Measurements from ENCODE around the gene PIK3R5. TPM values are rescaled to one million over a fixed set of nuclear protein-coding genes. Genes with fewer than 3 reads are reported as not detected.

Gene PIK3R5
- total RNA-seq, 2 experiments from 2014 or later: 0.76 to 1.5 TPM

- POLR2A ChIA-PET: no interaction called here
- CTCF ChIA-PET (ENCODE audit: unreplicated experiment): interaction anchor here (0.6 kb wide), 1 partner anchor 61 kb away, joined by 3 read pairs; no protein-coding TSS in a partner anchor
These were observed 118.7 kb downstream of the PIK3R5 start for GRCh38 chr17:8846768-8847211.

GRCh38 chr17:8844229-8845218 lies 121.0 kb downstream of the PIK3R5 start:
- no peak overlapping the region for H3K27ac ChIP-seq (ENCODE audit: low read depth, low read length, poor library complexity, severe bottlenecking)
- CTCF ChIA-PET (ENCODE audit: unreplicated experiment): no interaction called here
- intact Hi-C loops (cut with micrococcal nuclease; ENCODE audit: unreplicated experiment): no loop called here
- BruUV-seq (replicated peaks): no TSS peak
- DNase-seq (ENCODE audit: low spot score): no peak
- no peaks in the 10 kb centered on the region for H4K20me1 ChIP-seq (ENCODE audit: insufficient read depth, low read length)
- TF ChIP-seq EZH2phosphoT487 (IDR thresholded peaks at IDR 0.05; ENCODE audit: borderline replicate concordance, low read depth, low read length) (no peak), CTCF (conservative IDR thresholded peaks at IDR 0.05; ENCODE audit: low read length) (no peak)
- no peaks in the 10 kb centered on the region for H3K36me3 ChIP-seq (ENCODE audit: insufficient read depth, low read length)
- H3K9me2 ChIP-seq (ENCODE audit: insufficient read depth, low read length): no peaks in the 10 kb centered on the region
- H3K4me2 ChIP-seq (ENCODE audit: low read length): no peak overlapping the region
- no peak overlapping the region for H3K4me3 ChIP-seq (ENCODE audit: low read depth, low read length, poor library complexity, severe bottlenecking)
- H3K4me1 ChIP-seq (ENCODE audit: insufficient read depth, low read length, poor library complexity, severe bottlenecking): no peaks in the 10 kb centered on the region
- POLR2A ChIA-PET: no interaction called here
- H2AFZ ChIP-seq (ENCODE audit: low read length): no peak overlapping the region
- H3K79me2 ChIP-seq (ENCODE audit: insufficient read depth, low read depth, low read length): no peaks in the 10 kb centered on the region
- no peaks in the 10 kb centered on the region for H3K9me3 ChIP-seq (ENCODE audit: low read length)

More at GRCh38 chr17:8846768-8847211, 118.7 kb downstream of the PIK3R5 start:
- Histone ChIP-seq H3K36me3 (ENCODE audit: insufficient read depth, low read length) (no peaks in the 10 kb centered on the region), H3K4me2 (ENCODE audit: low read length) (no peak overlapping the region), H3K4me1 (ENCODE audit: insufficient read depth, low read length, poor library complexity, severe bottlenecking) (no peaks in the 10 kb centered on the region), H4K20me1 (ENCODE audit: insufficient read depth, low read length) (no peaks in the 10 kb centered on the region), H3K27ac (ENCODE audit: low read depth, low read length, poor library complexity, severe bottlenecking) (no peak overlapping the region), H3K9me3 (ENCODE audit: low read length) (no peaks in the 10 kb centered on the region), H3K4me3 (ENCODE audit: low read depth, low read length, poor library complexity, severe bottlenecking) (no peak overlapping the region), H3K79me2 (ENCODE audit: insufficient read depth, low read depth, low read length) (no peaks in the 10 kb centered on the region), H2AFZ (ENCODE audit: low read length) (peak overlapping the region; percentile 5; the same call in 1 of the 2 replicates), H3K9me2 (ENCODE audit: insufficient read depth, low read length) (no peaks in the 10 kb centered on the region)
- peak; percentile 26 for DNase-seq (ENCODE audit: low spot score)
- intact Hi-C loops (cut with micrococcal nuclease; ENCODE audit: unreplicated experiment): no loop called here
- BruUV-seq (replicated peaks): no TSS peak
- TF ChIP-seq EZH2phosphoT487 (IDR thresholded peaks at IDR 0.05; ENCODE audit: borderline replicate concordance, low read depth, low read length): no peak
- no peak for TF ChIP-seq CTCF (conservative IDR thresholded peaks at IDR 0.05; ENCODE audit: low read length)

GRCh38 chr17:8843344-8843743 lies 122.2 kb downstream of the PIK3R5 start:
- Histone ChIP-seq H3K36me3 (ENCODE audit: insufficient read depth, low read length) (no peaks in the 10 kb centered on the region), H3K4me3 (ENCODE audit: low read depth, low read length, poor library complexity, severe bottlenecking) (no peak overlapping the region), H4K20me1 (ENCODE audit: insufficient read depth, low read length) (no peaks in the 10 kb centered on the region), H3K79me2 (ENCODE audit: insufficient read depth, low read depth, low read length) (no peaks in the 10 kb centered on the region), H3K4me1 (ENCODE audit: insufficient read depth, low read length, poor library complexity, severe bottlenecking) (no peaks in the 10 kb centered on the region), H3K27ac (ENCODE audit: low read depth, low read length, poor library complexity, severe bottlenecking) (no peak overlapping the region), H3K4me2 (ENCODE audit: low read length) (no peak overlapping the region), H3K9me2 (ENCODE audit: insufficient read depth, low read length) (no peaks in the 10 kb centered on the region), H3K9me3 (ENCODE audit: low read length) (no peaks in the 10 kb centered on the region), H2AFZ (ENCODE audit: low read length) (no peak overlapping the region)
- no TSS peak for BruUV-seq (replicated peaks)
- ChIA-PET CTCF (ENCODE audit: unreplicated experiment) (no interaction called here), POLR2A (interaction anchor here (0.7 kb wide), 1 partner anchor 40 kb away, joined by 3 read pairs; no protein-coding TSS in a partner anchor)
- TF ChIP-seq CTCF (conservative IDR thresholded peaks at IDR 0.05; ENCODE audit: low read length): no peak
- intact Hi-C loops (cut with micrococcal nuclease; ENCODE audit: unreplicated experiment): no loop called here
- DNase-seq (ENCODE audit: low spot score): no peak

Data from OCI-LY7 (cell line).